K562 (cell line): ENCODE results near the gene FASTK. TPM values are rescaled to one million over a fixed set of nuclear protein-coding genes. Genes with fewer than 3 reads are reported as not detected.

Experiments
- CAMTA2 ChIP-seq: fragments of 250-450 bp; sonication (Bioruptor Pico); conservative IDR thresholded peaks from 2 replicates; pipeline ENCODE4 v1.5.1; 2022
- CHD4 ChIP-seq: fragments of 200-600 bp; sonication (generic); IDR thresholded peaks from 3 replicates; pipeline ENCODE4 v1.6.1; 2012; ENCODE audit warnings: low read depth, mild to moderate bottlenecking, mixed read lengths, low read length, inconsistent platforms; ENCODE audit not compliant: insufficient read depth, insufficient replicate concordance, poor library complexity, severe bottlenecking
- FOSL1 ChIP-seq: fragments of 200-800 bp; sonication (Bioruptor generic); conservative IDR thresholded peaks from 2 replicates; pipeline ENCODE4 v1.6.1; 2016; ENCODE audit warnings: missing genetic modification characterization, missing compliant biosample characterization
- HMGN3 ChIP-seq: IDR thresholded peaks from 2 replicates; pipeline ENCODE4 v1.6.1; 2011; ENCODE audit warnings: borderline replicate concordance, low read depth, mild to moderate bottlenecking, mixed read lengths, low read length; ENCODE audit not compliant: insufficient read length; ENCODE audit errors: extremely low read depth
- LCOR ChIP-seq: sonication (generic); formaldehyde crosslinking; IDR thresholded peaks from 2 replicates; pipeline ENCODE4 v1.8.0; 2022; ENCODE audit warnings: mild to moderate bottlenecking, missing genetic modification reagents
- MAFF ChIP-seq: IDR thresholded peaks from 2 replicates; pipeline ENCODE4 v1.6.1; 2012; ENCODE audit warnings: low read length, improper control_type of control experiment
- MXI1 ChIP-seq: IDR thresholded peaks from 2 replicates; pipeline ENCODE4 v1.6.1; 2011; ENCODE audit warnings: low read depth, mild to moderate bottlenecking, improper control_type of control experiment, low read length
- NELFE ChIP-seq: IDR thresholded peaks from 2 replicates; pipeline ENCODE4 v1.6.1; 2011; ENCODE audit warnings: mild to moderate bottlenecking; ENCODE audit not compliant: insufficient read depth, insufficient read length
- RBBP5 ChIP-seq: fragments of 200-600 bp; sonication (generic); IDR thresholded peaks from 2 replicates; pipeline ENCODE4 v1.6.1; 2012; ENCODE audit warnings: borderline replicate concordance, mild to moderate bottlenecking, low read length, control low read depth, inconsistent platforms; ENCODE audit not compliant: insufficient read depth, poor library complexity, severe bottlenecking
- SIN3B ChIP-seq: fragments of 450-650 bp; IDR thresholded peaks from 2 replicates; pipeline ENCODE4 v1.6.1; 2017; ENCODE audit warnings: low read depth, mild to moderate bottlenecking, moderate library complexity
- STAT5A ChIP-seq: IDR thresholded peaks from 2 replicates; pipeline ENCODE4 v1.6.1; 2012; ENCODE audit warnings: low read length, inconsistent platforms, borderline replicate concordance
- ZEB2 ChIP-seq: fragments of 450-650 bp; IDR thresholded peaks from 2 replicates; pipeline ENCODE4 v1.6.1; 2016
- ZNF12 ChIP-seq: sonication (generic); formaldehyde crosslinking; IDR thresholded peaks from 2 replicates; pipeline ENCODE4 v1.4.0; 2020; ENCODE audit warnings: mild to moderate bottlenecking, missing genetic modification reagents
- ZNF124 ChIP-seq: sonication (generic); formaldehyde crosslinking; IDR thresholded peaks from 2 replicates; pipeline ENCODE4 v1.8.1; 2022; ENCODE audit warnings: missing genetic modification reagents
- ZNF696 ChIP-seq: fragments of 250-450 bp; sonication (Bioruptor Pico); conservative IDR thresholded peaks from 2 replicates; pipeline ENCODE4 v1.4.0; 2020; ENCODE audit warnings: mild to moderate bottlenecking, moderate library complexity
- ZNF76 ChIP-seq: fragments of 250-450 bp; sonication (Bioruptor Pico); IDR thresholded peaks from 2 replicates; pipeline ENCODE4 v1.4.0; 2020; ENCODE audit warnings: mild to moderate bottlenecking, moderate library complexity, borderline replicate concordance
- polyA plus RNA-seq, 8 experiments: library from polyadenylated mRNA; depleted of rRNA in 4 of 8; stranded (reverse) in 5 of 8; unstranded in 3 of 8; fragments of >200 nt; fragmentation: Nextera tagmentation in 2 of 8; fragmentation: Illumina TruSeq in 1 of 8; extraction: Ambion mirVana in 2 of 8; extraction: Trizol in 1 of 8; gene quantifications; 2 replicates each; pipeline versions ENCODE4 v1.2.1 to v1.2.3, GENCODE V29; 2011 to 2014; ENCODE audit warnings: inconsistent platforms in 1 of 8, missing spikeins in 1 of 8
- total RNA-seq, 7 experiments: library from RNA; depleted of rRNA in 6 of 7; stranded (reverse); fragments of >200 nt in 6 of 7; fragmentation: Illumina TruSeq in 2 of 7; extraction: Trizol in 2 of 7; gene quantifications; 2 replicates each; pipeline versions ENCODE4 v1.2.1 to v1.2.3, GENCODE V29; 2011 to 2021; ENCODE audit warnings: low replicate concordance in 1 of 7
- TF ChIP-seq, protein P1 (sequence below): fragments of 200-800 bp; sonication (Bioruptor generic); IDR thresholded peaks from 2 replicates; pipeline ENCODE4 v1.6.1; 2017; ENCODE audit warnings: missing genetic modification characterization, missing compliant biosample characterization
- TF ChIP-seq, protein P2 (sequence below): fragments of 250-450 bp; sonication (Bioruptor Pico); IDR thresholded peaks from 2 replicates; pipeline ENCODE4 v1.8.0; 2021; ENCODE audit warnings: mild to moderate bottlenecking, moderate library complexity
- TF ChIP-seq, protein P3 (sequence below): fragments of 450-650 bp; conservative IDR thresholded peaks from 2 replicates; pipeline ENCODE4 v1.6.1; 2016; ENCODE audit warnings: missing genetic modification characterization, low read depth, mild to moderate bottlenecking, control low read depth, missing compliant biosample characterization
- TF ChIP-seq, protein P4 (sequence below), 2 experiments: fragments of 450-650 bp; IDR thresholded peaks; 2 replicates each; pipeline ENCODE4 v1.6.1; 2016
- TF ChIP-seq, protein P5 (sequence below): fragments of 250-450 bp; sonication (Bioruptor Pico); IDR thresholded peaks from 2 replicates; pipeline ENCODE4 v1.4.0; 2020

The FASTK gene
- total and polyA plus RNA-seq, 9 of the 15 experiments (the other 6 are each of a cell fraction or from before 2014, with no cell fraction given) = 0.51 to 150 (median 48.2) TPM

DNA sequence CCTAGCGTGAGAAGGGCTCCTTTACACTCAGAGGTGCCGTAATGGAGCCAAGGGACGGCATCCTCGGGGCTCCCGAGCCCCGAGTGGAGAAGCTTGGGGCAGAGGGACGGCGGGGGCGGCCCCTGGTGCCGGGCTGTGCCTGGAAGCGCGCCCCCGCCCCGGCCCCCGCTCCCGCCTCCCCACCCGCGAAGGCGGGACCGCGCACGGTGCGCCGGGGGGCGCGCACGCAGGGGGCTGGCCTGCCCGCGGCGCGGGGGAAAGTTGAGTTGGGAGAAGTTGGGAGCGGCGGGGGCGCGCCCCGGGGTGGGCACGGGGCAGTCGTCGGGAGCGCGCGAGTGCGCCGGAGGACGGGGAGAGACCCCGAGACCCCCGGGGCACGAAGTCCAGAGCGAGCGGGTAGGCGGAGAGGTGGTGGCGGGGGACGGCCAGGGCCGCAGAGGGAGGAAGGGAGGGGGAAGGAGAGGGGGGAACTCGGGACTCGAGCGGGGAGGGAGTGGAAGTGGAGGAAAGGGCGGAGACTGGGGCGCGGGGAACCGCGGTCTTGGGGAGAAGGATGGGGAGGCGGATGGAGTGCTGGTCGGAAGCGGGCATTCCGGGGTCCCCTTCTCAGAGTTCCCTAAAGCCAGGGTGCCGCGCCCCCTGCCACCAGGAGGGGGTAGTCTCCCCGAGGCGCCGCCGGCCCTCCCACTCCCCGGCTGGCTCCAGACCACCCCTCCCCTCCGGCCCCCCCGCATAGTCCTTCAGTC is 21.1 kb downstream of the FASTK start, which contains the start of gene SLC4A2 (continued):
- TF ChIP-seq ZNF76 = no peak
- TF ChIP-seq, protein P1, sequence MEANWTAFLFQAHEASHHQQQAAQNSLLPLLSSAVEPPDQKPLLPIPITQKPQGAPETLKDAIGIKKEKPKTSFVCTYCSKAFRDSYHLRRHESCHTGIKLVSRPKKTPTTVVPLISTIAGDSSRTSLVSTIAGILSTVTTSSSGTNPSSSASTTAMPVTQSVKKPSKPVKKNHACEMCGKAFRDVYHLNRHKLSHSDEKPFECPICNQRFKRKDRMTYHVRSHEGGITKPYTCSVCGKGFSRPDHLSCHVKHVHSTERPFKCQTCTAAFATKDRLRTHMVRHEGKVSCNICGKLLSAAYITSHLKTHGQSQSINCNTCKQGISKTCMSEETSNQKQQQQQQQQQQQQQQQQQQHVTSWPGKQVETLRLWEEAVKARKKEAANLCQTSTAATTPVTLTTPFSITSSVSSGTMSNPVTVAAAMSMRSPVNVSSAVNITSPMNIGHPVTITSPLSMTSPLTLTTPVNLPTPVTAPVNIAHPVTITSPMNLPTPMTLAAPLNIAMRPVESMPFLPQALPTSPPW = peak; percentile 99
- TF ChIP-seq, protein P2, sequence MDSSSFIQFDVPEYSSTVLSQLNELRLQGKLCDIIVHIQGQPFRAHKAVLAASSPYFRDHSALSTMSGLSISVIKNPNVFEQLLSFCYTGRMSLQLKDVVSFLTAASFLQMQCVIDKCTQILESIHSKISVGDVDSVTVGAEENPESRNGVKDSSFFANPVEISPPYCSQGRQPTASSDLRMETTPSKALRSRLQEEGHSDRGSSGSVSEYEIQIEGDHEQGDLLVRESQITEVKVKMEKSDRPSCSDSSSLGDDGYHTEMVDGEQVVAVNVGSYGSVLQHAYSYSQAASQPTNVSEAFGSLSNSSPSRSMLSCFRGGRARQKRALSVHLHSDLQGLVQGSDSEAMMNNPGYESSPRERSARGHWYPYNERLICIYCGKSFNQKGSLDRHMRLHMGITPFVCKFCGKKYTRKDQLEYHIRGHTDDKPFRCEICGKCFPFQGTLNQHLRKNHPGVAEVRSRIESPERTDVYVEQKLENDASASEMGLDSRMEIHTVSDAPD = no peak
- TF ChIP-seq, protein P3, sequence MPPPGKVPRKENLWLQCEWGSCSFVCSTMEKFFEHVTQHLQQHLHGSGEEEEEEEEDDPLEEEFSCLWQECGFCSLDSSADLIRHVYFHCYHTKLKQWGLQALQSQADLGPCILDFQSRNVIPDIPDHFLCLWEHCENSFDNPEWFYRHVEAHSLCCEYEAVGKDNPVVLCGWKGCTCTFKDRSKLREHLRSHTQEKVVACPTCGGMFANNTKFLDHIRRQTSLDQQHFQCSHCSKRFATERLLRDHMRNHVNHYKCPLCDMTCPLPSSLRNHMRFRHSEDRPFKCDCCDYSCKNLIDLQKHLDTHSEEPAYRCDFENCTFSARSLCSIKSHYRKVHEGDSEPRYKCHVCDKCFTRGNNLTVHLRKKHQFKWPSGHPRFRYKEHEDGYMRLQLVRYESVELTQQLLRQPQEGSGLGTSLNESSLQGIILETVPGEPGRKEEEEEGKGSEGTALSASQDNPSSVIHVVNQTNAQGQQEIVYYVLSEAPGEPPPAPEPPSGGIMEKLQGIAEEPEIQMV (tag) = no peak
- TF ChIP-seq MAFF = no peak
- TF ChIP-seq CAMTA2 (CRISPR knock-in tag) = 0 out of 2 replicates have a peak, but pooled peaks have one; percentile 31
- TF ChIP-seq, protein P4, sequence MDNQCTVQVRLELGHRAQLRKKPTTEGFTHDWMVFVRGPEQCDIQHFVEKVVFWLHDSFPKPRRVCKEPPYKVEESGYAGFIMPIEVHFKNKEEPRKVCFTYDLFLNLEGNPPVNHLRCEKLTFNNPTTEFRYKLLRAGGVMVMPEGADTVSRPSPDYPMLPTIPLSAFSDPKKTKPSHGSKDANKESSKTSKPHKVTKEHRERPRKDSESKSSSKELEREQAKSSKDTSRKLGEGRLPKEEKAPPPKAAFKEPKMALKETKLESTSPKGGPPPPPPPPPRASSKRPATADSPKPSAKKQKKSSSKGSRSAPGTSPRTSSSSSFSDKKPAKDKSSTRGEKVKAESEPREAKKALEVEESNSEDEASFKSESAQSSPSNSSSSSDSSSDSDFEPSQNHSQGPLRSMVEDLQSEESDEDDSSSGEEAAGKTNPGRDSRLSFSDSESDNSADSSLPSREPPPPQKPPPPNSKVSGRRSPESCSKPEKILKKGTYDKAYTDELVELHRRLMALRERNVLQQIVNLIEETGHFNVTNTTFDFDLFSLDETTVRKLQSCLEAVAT (IDR thresholded peaks at IDR 0.05) = peak; percentile 46 to 67; a peak in 2 of 4 replicates
- TF ChIP-seq HMGN3 = no peak
- TF ChIP-seq FOSL1 (tag) = peak; percentile 50
- TF ChIP-seq ZNF12 (CRISPR knock-in tag) = no peak
- no peak for TF ChIP-seq CHD4
- TF ChIP-seq NELFE = no peak
- TF ChIP-seq SIN3B = no peak
- TF ChIP-seq ZEB2 = no peak
- TF ChIP-seq ZNF124 = no peak
- TF ChIP-seq LCOR (CRISPR knock-in tag) = no peak
- no peak for TF ChIP-seq ZNF696 (CRISPR knock-in tag)
- TF ChIP-seq MXI1 = no peak
- TF ChIP-seq, protein P5, sequence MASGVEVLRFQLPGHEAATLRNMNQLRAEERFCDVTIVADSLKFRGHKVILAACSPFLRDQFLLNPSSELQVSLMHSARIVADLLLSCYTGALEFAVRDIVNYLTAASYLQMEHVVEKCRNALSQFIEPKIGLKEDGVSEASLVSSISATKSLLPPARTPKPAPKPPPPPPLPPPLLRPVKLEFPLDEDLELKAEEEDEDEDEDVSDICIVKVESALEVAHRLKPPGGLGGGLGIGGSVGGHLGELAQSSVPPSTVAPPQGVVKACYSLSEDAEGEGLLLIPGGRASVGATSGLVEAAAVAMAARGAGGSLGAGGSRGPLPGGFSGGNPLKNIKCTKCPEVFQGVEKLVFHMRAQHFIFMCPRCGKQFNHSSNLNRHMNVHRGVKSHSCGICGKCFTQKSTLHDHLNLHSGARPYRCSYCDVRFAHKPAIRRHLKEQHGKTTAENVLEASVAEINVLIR (CRISPR knock-in tag) = no peak
- no peak for TF ChIP-seq STAT5A
- TF ChIP-seq RBBP5 = no peak
